ENCODE results near the gene RHBDL2.
A peak's percentile ranks its signal among the peaks of the same experiment; 100 is the strongest.

Gene RHBDL2

DNA sequence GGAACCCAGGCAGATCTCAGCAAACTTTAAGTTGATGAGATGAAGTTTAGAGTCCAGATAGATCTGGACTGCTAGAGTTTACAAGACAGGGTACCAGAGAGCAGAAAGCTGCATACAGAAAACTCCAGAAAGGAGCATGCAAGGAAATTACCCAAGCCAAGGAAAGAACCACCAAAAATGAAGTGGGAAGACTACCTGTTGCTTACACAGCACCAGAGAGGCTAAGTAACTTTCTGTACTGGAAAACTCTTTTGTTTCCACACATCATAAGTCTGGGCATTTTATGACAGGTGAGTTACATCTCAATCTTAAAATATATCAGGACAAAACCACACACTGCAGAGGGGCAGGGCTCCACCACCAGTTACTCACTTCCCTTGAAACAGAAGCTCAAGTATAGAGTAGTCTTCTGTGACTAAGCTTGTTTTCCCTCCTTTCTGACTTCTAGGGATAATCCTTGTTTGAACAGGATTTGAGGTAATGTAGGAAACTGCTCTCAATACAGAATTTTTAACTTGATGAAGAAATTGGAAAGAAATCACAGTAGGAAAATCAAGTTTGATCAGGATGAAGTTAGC is 42.9 kb downstream of the RHBDL2 start:
- POLR2A ChIA-PET = no interaction called here
- CTCF ChIA-PET = no interaction called here
- no peak for DNase-seq (ENCODE audit: extremely low spot score)
- TF ChIP-seq FOXA1 (IDR thresholded peaks at IDR 0.05) (no peak), ELF4 (IDR thresholded peaks at IDR 0.05) (no peak), ZNF384 (IDR thresholded peaks at IDR 0.05) (no peak), NFRKB (IDR thresholded peaks at IDR 0.05) (no peak), LEF1 (IDR thresholded peaks at IDR 0.05; ENCODE audit: borderline replicate concordance) (no peak), HDGF (IDR thresholded peaks at IDR 0.05; ENCODE audit: borderline replicate concordance) (no peak), ARNT (IDR thresholded peaks at IDR 0.05) (no peak), BHLHE40 (IDR thresholded peaks at IDR 0.05; ENCODE audit: borderline replicate concordance) (no peak), SUZ12 (IDR thresholded peaks at IDR 0.05) (no peak), FOXM1 (IDR thresholded peaks at IDR 0.05; ENCODE audit: borderline replicate concordance) (no peak), PKNOX1 (IDR thresholded peaks at IDR 0.05) (no peak), SP1 (IDR thresholded peaks at IDR 0.05) (no peak), L3MBTL2 (conservative IDR thresholded peaks at IDR 0.05) (no peak)

DNA sequence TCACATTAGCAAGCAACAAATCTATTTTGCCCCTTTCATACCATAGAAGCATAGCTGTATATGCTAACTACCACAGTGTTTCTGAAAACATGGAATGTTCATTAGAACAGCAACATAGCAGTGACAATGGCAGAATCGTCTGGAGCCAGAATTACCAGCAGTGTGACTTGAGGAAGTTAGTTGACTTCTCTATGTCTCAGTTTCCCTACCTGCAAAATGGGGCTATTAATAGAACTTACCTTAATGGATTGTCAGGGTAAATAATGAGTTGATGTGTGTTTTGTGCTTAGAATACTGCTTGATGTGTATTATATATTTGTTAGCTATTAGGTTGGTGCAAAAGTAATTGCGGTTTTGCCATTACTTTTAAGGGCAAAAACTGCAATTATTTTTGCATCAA is 45.5 kb downstream of the RHBDL2 start:
- POLR2A ChIA-PET = no interaction called here
- TF ChIP-seq BHLHE40 (IDR thresholded peaks at IDR 0.05; ENCODE audit: borderline replicate concordance) (no peak), SUZ12 (IDR thresholded peaks at IDR 0.05) (no peak), TARDBP (IDR thresholded peaks at IDR 0.05) (no peak), FOXA1 (IDR thresholded peaks at IDR 0.05) (no peak), ELF4 (IDR thresholded peaks at IDR 0.05) (no peak), FOXM1 (IDR thresholded peaks at IDR 0.05; ENCODE audit: borderline replicate concordance) (no peak), FOXK2 (IDR thresholded peaks at IDR 0.05) (no peak), CTBP1 (IDR thresholded peaks at IDR 0.05; ENCODE audit: borderline replicate concordance) (no peak), SP1 (IDR thresholded peaks at IDR 0.05) (no peak), PKNOX1 (IDR thresholded peaks at IDR 0.05) (no peak), ZNF384 (IDR thresholded peaks at IDR 0.05) (no peak), NFRKB (IDR thresholded peaks at IDR 0.05) (no peak), HDGF (IDR thresholded peaks at IDR 0.05; ENCODE audit: borderline replicate concordance) (no peak)
- DNase-seq (ENCODE audit: extremely low spot score) = no peak
- CTCF ChIA-PET = no interaction called here

GRCh38 chr1:38892976-38893375 is 48.7 kb downstream of the RHBDL2 start:
- no peak for DNase-seq (ENCODE audit: extremely low spot score)
- ChIA-PET CTCF (no interaction called here), POLR2A (interaction anchor here (0.9 kb wide), 1 partner anchor 20 kb away, joined by 3 read pairs; no protein-coding TSS in a partner anchor)
- no peak for TF ChIP-seq BHLHE40 (IDR thresholded peaks at IDR 0.05; ENCODE audit: borderline replicate concordance)
- TF ChIP-seq ARNT (IDR thresholded peaks at IDR 0.05) = no peak
- TF ChIP-seq FOXK2 (IDR thresholded peaks at IDR 0.05) = no peak
- TF ChIP-seq ELF4 (IDR thresholded peaks at IDR 0.05) = no peak
- no peak for TF ChIP-seq L3MBTL2 (conservative IDR thresholded peaks at IDR 0.05)
- TF ChIP-seq SP1 (IDR thresholded peaks at IDR 0.05) = no peak
- TF ChIP-seq FOXA1 (IDR thresholded peaks at IDR 0.05) = no peak
- TF ChIP-seq FOXM1 (IDR thresholded peaks at IDR 0.05; ENCODE audit: borderline replicate concordance) = no peak
- TF ChIP-seq HDGF (IDR thresholded peaks at IDR 0.05; ENCODE audit: borderline replicate concordance) = no peak
- no peak for TF ChIP-seq LEF1 (IDR thresholded peaks at IDR 0.05; ENCODE audit: borderline replicate concordance)
- no peak for TF ChIP-seq PKNOX1 (IDR thresholded peaks at IDR 0.05)
- no peak for TF ChIP-seq TARDBP (IDR thresholded peaks at IDR 0.05)
- TF ChIP-seq CTBP1 (IDR thresholded peaks at IDR 0.05; ENCODE audit: borderline replicate concordance) = no peak
- TF ChIP-seq ZNF384 (IDR thresholded peaks at IDR 0.05) = no peak
- no peak for TF ChIP-seq SUZ12 (IDR thresholded peaks at IDR 0.05)
- no peak for TF ChIP-seq NFRKB (IDR thresholded peaks at IDR 0.05)

- CTCF ChIA-PET = no interaction called here
- POLR2A ChIA-PET = interaction anchor here (0.9 kb wide), 1 partner anchor 19 kb away, joined by 3 read pairs; no protein-coding TSS in a partner anchor
- DNase-seq (ENCODE audit: extremely low spot score) = peak; percentile 31
- TF ChIP-seq FOXA1 (IDR thresholded peaks at IDR 0.05) = no peak
- TF ChIP-seq LEF1 (IDR thresholded peaks at IDR 0.05; ENCODE audit: borderline replicate concordance) = no peak
- no peak for TF ChIP-seq ARNT (IDR thresholded peaks at IDR 0.05)
- TF ChIP-seq CTBP1 (IDR thresholded peaks at IDR 0.05; ENCODE audit: borderline replicate concordance) = no peak
- no peak for TF ChIP-seq FOXM1 (IDR thresholded peaks at IDR 0.05; ENCODE audit: borderline replicate concordance)
- no peak for TF ChIP-seq SUZ12 (IDR thresholded peaks at IDR 0.05)
These were observed 49.9 kb downstream of the RHBDL2 start for GRCh38 chr1:38891753-38892152.

DNA sequence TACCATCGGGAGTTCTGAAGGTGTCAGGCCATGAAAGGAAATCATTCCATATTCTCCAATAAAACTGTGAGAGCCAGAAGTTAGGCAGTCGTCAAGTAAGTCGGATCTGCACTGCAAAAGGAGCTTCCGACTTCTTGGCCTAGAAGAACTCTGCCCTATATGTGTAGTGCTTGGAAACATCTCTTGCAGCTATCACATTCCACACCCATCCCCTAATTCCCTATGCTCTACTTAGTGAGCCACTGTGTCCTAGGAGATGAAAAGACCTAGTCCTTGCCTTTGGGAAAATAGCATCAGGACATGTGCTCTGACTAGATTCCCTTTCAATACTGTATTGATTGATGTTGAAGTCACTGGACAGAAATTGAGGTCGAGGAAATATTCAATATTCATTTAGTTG is 52.0 kb downstream of the RHBDL2 start:
- ChIA-PET CTCF (no interaction called here), POLR2A (no interaction called here)
- TF ChIP-seq SUZ12 (IDR thresholded peaks at IDR 0.05) = no peak
- no peak for TF ChIP-seq PKNOX1 (IDR thresholded peaks at IDR 0.05)
- no peak for TF ChIP-seq ELF4 (IDR thresholded peaks at IDR 0.05)
- TF ChIP-seq NFRKB (IDR thresholded peaks at IDR 0.05) = no peak
- TF ChIP-seq ZNF384 (IDR thresholded peaks at IDR 0.05) = no peak
- TF ChIP-seq LEF1 (IDR thresholded peaks at IDR 0.05; ENCODE audit: borderline replicate concordance) = no peak
- no peak for TF ChIP-seq SP1 (IDR thresholded peaks at IDR 0.05)
- no peak for TF ChIP-seq L3MBTL2 (conservative IDR thresholded peaks at IDR 0.05)
- no peak for TF ChIP-seq BHLHE40 (IDR thresholded peaks at IDR 0.05; ENCODE audit: borderline replicate concordance)
- no peak for TF ChIP-seq HDGF (IDR thresholded peaks at IDR 0.05; ENCODE audit: borderline replicate concordance)
- TF ChIP-seq TARDBP (IDR thresholded peaks at IDR 0.05) = no peak
- TF ChIP-seq ARNT (IDR thresholded peaks at IDR 0.05) = no peak
- no peak for TF ChIP-seq FOXA1 (IDR thresholded peaks at IDR 0.05)
- no peak for TF ChIP-seq CTBP1 (IDR thresholded peaks at IDR 0.05; ENCODE audit: borderline replicate concordance)
- DNase-seq (ENCODE audit: extremely low spot score) = no peak
